Testis (tissue), 3 donors: ENCODE results near the gene CARMIL1. TPM values are rescaled to one million over a fixed set of nuclear protein-coding genes. Genes with fewer than 3 reads are reported as not detected.

ENCODE experiments used
- DNase-seq: peaks from one replicate; pipeline ENCODE4 v3.0.0-alpha.2; 2019
- H3K27ac ChIP-seq, 2 donors: fragments of 200-600 bp; sonication (generic); one replicate each; pipeline ENCODE4 v1.5.1; 2019
- H3K27me3 ChIP-seq: fragments of 200-600 bp; sonication (generic); one replicate; pipeline ENCODE4 v1.5.1; 2019
- H3K36me3 ChIP-seq: fragments of 200-600 bp; sonication (generic); one replicate; pipeline ENCODE4 v1.5.1; 2017; ENCODE audit warnings: low read depth; ENCODE audit errors: missing control alignments
- H3K4me1 ChIP-seq: fragments of 200-600 bp; sonication (generic); one replicate; pipeline ENCODE4 v1.5.1; 2019
- H3K4me3 ChIP-seq, 2 donors: fragments of 200-600 bp; sonication (generic); one replicate each; pipeline ENCODE4 v1.5.1; 2017 to 2019
- H3K9me3 ChIP-seq: fragments of 200-600 bp; sonication (generic); one replicate; pipeline ENCODE4 v1.5.1; 2017
- CTCF ChIP-seq, 3 experiments: fragments of 450-650 bp in 2 of 3; fragments of 200-600 bp in 1 of 3; sonication (generic) in 1 of 3; IDR thresholded peaks; one replicate each; pipeline ENCODE4 v1.5.1; 2016 to 2019; ENCODE audit warnings: antibody characterized with exemption in 3 of 3, mild to moderate bottlenecking in 2 of 3, moderate library complexity in 1 of 3
- POLR2A ChIP-seq: fragments of 450-650 bp; IDR thresholded peaks from one replicate; pipeline ENCODE4 v1.6.1; 2017; ENCODE audit warnings: antibody characterized with exemption, mild to moderate bottlenecking, moderate library complexity
- WGBS, 2 donors: methylation state at CpG; one replicate each; pipeline ENCODE4 v1.1.5; 2018; 5-methylcytosine and 5-hydroxymethylcytosine counted together
- intact Hi-C: fragments of 100-400 bp; cut with DNase I; formaldehyde crosslinking; loops from one replicate; pipeline ENCODE4 v1.15.1; 2023; ENCODE audit warnings: low total_unique reads
- polyA plus RNA-seq: library from polyadenylated mRNA; stranded (reverse); fragments of 350-450 nt; fragmentation: Illumina TruSeq; extraction: RNeasy Lipid Tissue Mini Kit (QIAGEN cat#74804); gene quantifications from one replicate; pipeline ENCODE4 v1.2.3, GENCODE V29; 2014; ENCODE audit warnings: low read depth, low replicate concordance; ENCODE audit not compliant: insufficient read depth
- total RNA-seq, 2 donors: library from RNA; depleted of rRNA; stranded (reverse); fragments of >200 nt; gene quantifications; one replicate each; pipeline ENCODE4 v1.2.3, GENCODE V29; 2016

Gene CARMIL1
- total and polyA plus RNA-seq, 3 donors from 2014 or later, result 39.4 to 120 (median 108) TPM

GRCh38 chr6:25309886-25310285 lies 30.7 kb downstream of the CARMIL1 start:
- Histone ChIP-seq H3K9me3 (no peaks in the 10 kb centered on the region), H3K27ac (peak overlapping the region in 1 of 2 donors; percentile 8), H3K4me1 (peaks cover 49% of the 10 kb centered on the region), H3K27me3 (no peaks in the 10 kb centered on the region), H3K4me3 (no peak overlapping the region), H3K36me3 (no peaks in the 10 kb centered on the region)
- TF ChIP-seq POLR2A, result no peak
- no peak for TF ChIP-seq CTCF (IDR thresholded peaks at IDR 0.05)
- WGBS, 2 donors, result 94 to 97% methylated on average over 8 of the region's 8 CpGs
- DNase-seq, result no peak
- intact Hi-C loops, result no loop called here

GRCh38 chr6:25311331-25311840 lies 32.2 kb downstream of the CARMIL1 start:
- no peak for DNase-seq
- no peaks in the 10 kb centered on the region for H3K9me3 ChIP-seq
- no peak overlapping the region for H3K4me3 ChIP-seq
- intact Hi-C loops, result no loop called here
- H3K27ac ChIP-seq, result peak overlapping the region; percentile 60 to 76
- no peak for TF ChIP-seq POLR2A
- TF ChIP-seq CTCF (IDR thresholded peaks at IDR 0.05), result no peak
- no peaks in the 10 kb centered on the region for H3K36me3 ChIP-seq
- H3K27me3 ChIP-seq, result no peaks in the 10 kb centered on the region
- peaks cover 56% of the 10 kb centered on the region for H3K4me1 ChIP-seq
- WGBS, 2 donors, result 94 to 100% methylated on average over 1 of the region's 1 CpG

GRCh38 chr6:25312034-25312620 lies 33.0 kb downstream of the CARMIL1 start:
- TF ChIP-seq POLR2A (no peak), CTCF (IDR thresholded peaks at IDR 0.05) (no peak)
- no peak for DNase-seq
- Histone ChIP-seq H3K9me3 (no peaks in the 10 kb centered on the region), H3K36me3 (no peaks in the 10 kb centered on the region), H3K4me3 (no peak overlapping the region), H3K4me1 (peaks cover 58% of the 10 kb centered on the region), H3K27ac (peak overlapping the region; percentile 60 to 76), H3K27me3 (no peaks in the 10 kb centered on the region)
- WGBS, 2 donors, result 40 to 49% methylated on average over 2 of the region's 2 CpGs
- intact Hi-C loops, result no loop called here

- 18 to 29% methylated on average over 2 of the region's 2 CpGs for WGBS, 2 donors
- TF ChIP-seq POLR2A (no peak), CTCF (IDR thresholded peaks at IDR 0.05) (no peak)
- intact Hi-C loops, result no loop called here
These were observed 33.5 kb downstream of the CARMIL1 start for GRCh38 chr6:25312703-25313102.

More at GRCh38 chr6:25312703-25313102, 33.5 kb downstream of the CARMIL1 start:
- Histone ChIP-seq H3K27ac (peak overlapping the region; percentile 60 to 76), H3K9me3 (no peaks in the 10 kb centered on the region), H3K36me3 (no peaks in the 10 kb centered on the region), H3K4me1 (peaks cover 58% of the 10 kb centered on the region), H3K4me3 (no peak overlapping the region), H3K27me3 (no peaks in the 10 kb centered on the region)
- no peak for DNase-seq
